IMR-90 (cell line): ENCODE measurements around the gene PLXNA3. TPM values are rescaled to one million over a fixed set of nuclear protein-coding genes. Genes with fewer than 3 reads are reported as not detected.

Experiments used
- ATAC-seq: fragments of 200-7000 bp; cut with Tn5 transposase; 2 replicates; pipeline ENCODE4 v1.9.1; 2020; ENCODE audit warnings: low read depth, mild to moderate bottlenecking, moderate library complexity
- BruUV-seq: library from RNA; stranded (reverse); fragments of 400-500 nt; replicated peaks from 2 replicates; lab custom pipeline; 2021; lab: Mats Ljungman, UMichigan
- CTCF ChIA-PET: fragments of 300-600 bp; formaldehyde crosslinking; extraction: SDS; loops from one replicate; lab custom pipeline; 2021; ENCODE audit warnings: antibody characterized with exemption; lab: Yijun Ruan, JAX
- POLR2A ChIA-PET: fragments of 300-600 bp; sonication (Branson Sonifier 250); formaldehyde crosslinking; loops from one replicate; lab custom pipeline; 2022; ENCODE audit warnings: antibody characterized with exemption; ENCODE audit not compliant: unreplicated experiment; lab: Charles Lee
- DNase-seq: peaks from one replicate; pipeline ENCODE4 v3.0.0; 2013
- H2AFZ ChIP-seq: replicated peaks from 2 replicates; pipeline ENCODE3; 2013; ENCODE audit warnings: low read length, mild to moderate bottlenecking; ENCODE audit not compliant: poor library complexity
- H2AK5ac ChIP-seq: 2 replicates; pipeline ENCODE4 v1.6.1; 2013; ENCODE audit warnings: low read depth, low read length, inconsistent platforms
- H2AK9ac ChIP-seq: replicated peaks from 2 replicates; pipeline ENCODE3; 2013; ENCODE audit warnings: mild to moderate bottlenecking, low read depth, low read length, moderate library complexity; ENCODE audit not compliant: poor library complexity
- H2BK120ac ChIP-seq: 2 replicates; pipeline ENCODE4 v1.6.1; 2013; ENCODE audit warnings: low read depth, low read length, inconsistent platforms
- H2BK15ac ChIP-seq: 3 replicates; pipeline ENCODE4 v1.6.1; 2013; ENCODE audit warnings: low read depth, low read length, inconsistent platforms
- H2BK20ac ChIP-seq: 2 replicates; pipeline ENCODE4 v1.6.1; 2013; ENCODE audit warnings: low read depth, mild to moderate bottlenecking, inconsistent platforms, low read length, moderate library complexity
- H2BK5ac ChIP-seq: 2 replicates; pipeline ENCODE4 v1.6.1; 2013; ENCODE audit warnings: mild to moderate bottlenecking, low read depth, low read length, inconsistent platforms; ENCODE audit not compliant: poor library complexity, severe bottlenecking
- H3K14ac ChIP-seq: replicated peaks from 2 replicates; pipeline ENCODE4 v1.6.1; 2013; ENCODE audit warnings: low read depth, low read length, inconsistent platforms
- H3K18ac ChIP-seq: 2 replicates; pipeline ENCODE4 v1.6.1; 2013; ENCODE audit warnings: low read depth, low read length, control low read depth
- H3K23ac ChIP-seq: 2 replicates; pipeline ENCODE4 v1.6.1; 2013; ENCODE audit warnings: low read depth, low read length, inconsistent platforms
- H3K27ac ChIP-seq: 2 replicates; pipeline ENCODE4 v1.5.1; 2013; ENCODE audit warnings: mild to moderate bottlenecking, control low read depth, low read length; ENCODE audit not compliant: insufficient read depth
- H3K27me3 ChIP-seq: 2 replicates; pipeline ENCODE4 v1.6.1; 2013; ENCODE audit warnings: low read length; ENCODE audit not compliant: control insufficient read depth, insufficient read depth
- H3K36me3 ChIP-seq: 2 replicates; pipeline ENCODE4 v1.6.1; 2013; ENCODE audit warnings: low read length, mixed read lengths; ENCODE audit not compliant: control insufficient read depth, insufficient read depth
- H3K4ac ChIP-seq: 2 replicates; pipeline ENCODE4 v1.6.1; 2013; ENCODE audit warnings: low read depth, low read length, inconsistent platforms
- H3K4me1 ChIP-seq: 2 replicates; pipeline ENCODE4 v1.6.1; 2013; ENCODE audit warnings: low read length, mixed read lengths; ENCODE audit not compliant: control insufficient read depth, insufficient read depth
- H3K4me2 ChIP-seq: 2 replicates; pipeline ENCODE4 v1.6.1; 2013; ENCODE audit warnings: low read depth, mild to moderate bottlenecking, control low read depth, low read length, moderate library complexity
- H3K4me3 ChIP-seq: 2 replicates; pipeline ENCODE4 v1.5.1; 2013; ENCODE audit warnings: low read depth, mild to moderate bottlenecking, control low read depth, low read length, moderate library complexity; ENCODE audit not compliant: insufficient read depth
- H3K56ac ChIP-seq: 2 replicates; pipeline ENCODE4 v1.6.1; 2013; ENCODE audit warnings: low read length, inconsistent platforms; ENCODE audit not compliant: insufficient read depth; ENCODE audit errors: extremely low read depth
- H3K79me1 ChIP-seq, 2 experiments: 2 replicates each; pipeline ENCODE4 v1.6.1; 2013; ENCODE audit warnings: low read length in 2 of 2, inconsistent platforms in 1 of 2, low read depth in 1 of 2
- H3K9ac ChIP-seq: 2 replicates; pipeline ENCODE4 v1.6.1; 2013; ENCODE audit warnings: low read depth, low read length, control low read depth
- H3K9me1 ChIP-seq: 2 replicates; pipeline ENCODE4 v1.6.1; 2013; ENCODE audit warnings: low read length, inconsistent platforms; ENCODE audit not compliant: insufficient read depth
- H3K9me3 ChIP-seq: 2 replicates; pipeline ENCODE4 v1.6.1; 2013; ENCODE audit warnings: low read length; ENCODE audit not compliant: control insufficient read depth, insufficient read depth
- H4K20me1 ChIP-seq: 2 replicates; pipeline ENCODE4 v1.6.1; 2013; ENCODE audit warnings: low read length, inconsistent platforms; ENCODE audit not compliant: insufficient read depth
- H4K5ac ChIP-seq: 2 replicates; pipeline ENCODE4 v1.6.1; 2013; ENCODE audit warnings: mild to moderate bottlenecking, low read depth, low read length, control low read depth
- H4K8ac ChIP-seq, 2 experiments: 2 replicates each; pipeline ENCODE4 v1.6.1; 2013; ENCODE audit warnings: low read depth in 2 of 2, low read length in 2 of 2, control low read depth in 1 of 2, inconsistent platforms in 1 of 2
- H4K91ac ChIP-seq: 2 replicates; pipeline ENCODE4 v1.6.1; 2013; ENCODE audit warnings: low read depth, low read length, inconsistent platforms; ENCODE audit not compliant: insufficient read depth
- CEBPB ChIP-seq: IDR thresholded peaks from 2 replicates; pipeline ENCODE4 v1.6.1; 2012; ENCODE audit warnings: low read depth, low read length, improper control_type of control experiment
- CHD1 ChIP-seq: IDR thresholded peaks from 2 replicates; pipeline ENCODE4 v1.6.1; 2012; ENCODE audit warnings: low read depth, low read length, improper control_type of control experiment
- ELK1 ChIP-seq: fragments of 150-350 bp; IDR thresholded peaks from 2 replicates; pipeline ENCODE4 v1.6.1; 2016; ENCODE audit warnings: low read depth, mild to moderate bottlenecking, low read length, moderate library complexity, borderline replicate concordance
- FOS ChIP-seq: fragments of 150-350 bp; IDR thresholded peaks from 2 replicates; pipeline ENCODE4 v1.6.1; 2016; ENCODE audit warnings: low read depth, low read length
- MAZ ChIP-seq: IDR thresholded peaks from 2 replicates; pipeline ENCODE4 v1.6.1; 2012; ENCODE audit warnings: low read depth, mild to moderate bottlenecking, low read length, improper control_type of control experiment, moderate library complexity, borderline replicate concordance
- MXI1 ChIP-seq: IDR thresholded peaks from 2 replicates; pipeline ENCODE4 v1.6.1; 2012; ENCODE audit warnings: low read depth, mild to moderate bottlenecking, low read length, moderate library complexity, borderline replicate concordance
- POLR2A ChIP-seq: IDR thresholded peaks from 2 replicates; pipeline ENCODE4 v1.6.1; 2012; ENCODE audit warnings: mild to moderate bottlenecking, low read depth, low read length
- RAD21 ChIP-seq: IDR thresholded peaks from 2 replicates; pipeline ENCODE4 v1.6.1; 2012; ENCODE audit warnings: low read length, improper control_type of control experiment
- RCOR1 ChIP-seq: IDR thresholded peaks from 2 replicates; pipeline ENCODE4 v1.6.1; 2012; ENCODE audit warnings: mild to moderate bottlenecking, low read length, improper control_type of control experiment; ENCODE audit not compliant: insufficient replicate concordance
- SMC3 ChIP-seq: fragments of 150-350 bp; IDR thresholded peaks from 2 replicates; pipeline ENCODE4 v1.6.1; 2016; ENCODE audit warnings: low read depth, mild to moderate bottlenecking, antibody characterized with exemption, low read length, moderate library complexity
- WGBS, 2 experiments: methylation state at CpG; one replicate each; pipeline versions ENCODE4 v1.1.5 to v1.1.7; 2013; ENCODE audit warnings: missing lambda C conversion rate in 2 of 2; ENCODE audit not compliant: insufficient read length in 1 of 2; ENCODE audit errors: extremely low coverage in 2 of 2; 5-methylcytosine and 5-hydroxymethylcytosine counted together
- dilution Hi-C: fragments of 300-500 bp; cut with HindIII; formaldehyde crosslinking; loops from one replicate; pipeline ENCODE4 v1.14.3; 2018; ENCODE audit warnings: low sequenced_read_pairs; ENCODE audit not compliant: unreplicated experiment
- in situ Hi-C: fragments of 300-500 bp; cut with MboI; formaldehyde crosslinking; loops from 3 replicates; pipeline ENCODE4 v1.14.3; 2019; ENCODE audit warnings: low sequenced_read_pairs, inconsistent platforms, mixed read lengths
- intact Hi-C: fragments of 100-400 bp; cut with micrococcal nuclease; formaldehyde crosslinking; loops from 2 replicates; pipeline ENCODE4 v1.10.0; 2022
- polyA plus RNA-seq, 3 experiments: library from polyadenylated mRNA; depleted of rRNA; stranded (reverse); fragments of >200 nt; gene quantifications; 2 replicates each; pipeline ENCODE4 v1.2.3, GENCODE V29; 2012; ENCODE audit warnings: low replicate concordance in 1 of 3
- total RNA-seq: library from RNA; depleted of rRNA; stranded (reverse); fragments of >200 nt; gene quantifications from 2 replicates; pipeline ENCODE4 v1.2.3, GENCODE V29; 2012

PLXNA3 gene
- total and polyA plus RNA-seq, 2 of the 4 experiments (the other 2 are of a cell fraction), result 4.3 to 111 TPM

- DNase-seq (no peak), ATAC-seq (no peak)
- H3K9me3 ChIP-seq, result no peaks in the 10 kb centered on the region
- no peaks in the 10 kb centered on the region for H3K27me3 ChIP-seq
- H3K9ac ChIP-seq, result no peak overlapping the region
- intact Hi-C loops (no loop called here), in situ Hi-C loops (no loop called here), dilution Hi-C loops (no loop called here)
- no peak overlapping the region for H3K27ac ChIP-seq
- H4K91ac ChIP-seq, result no peak overlapping the region
- H2AK5ac ChIP-seq, result no peak overlapping the region
- no peak overlapping the region for H3K56ac ChIP-seq
- no peak overlapping the region for H3K18ac ChIP-seq
- 100% methylated on average over 1 of the region's 7 CpGs; no CpG with 5 or more reads in 1 of the 2 experiments for WGBS, 2 experiments
- no peak overlapping the region for H3K23ac ChIP-seq
- ChIA-PET CTCF (no interaction called here), POLR2A (no interaction called here)
- H3K4me1 ChIP-seq, result peaks cover 2% of the 10 kb centered on the region; the same call in 1 of the 2 replicates
- peaks cover 7% of the 10 kb centered on the region for H4K20me1 ChIP-seq
- no peak overlapping the region for H2AK9ac ChIP-seq
- BruUV-seq, result no TSS peak
- no peak overlapping the region for H2BK15ac ChIP-seq
- peaks cover 3% of the 10 kb centered on the region; the same call in 1 of the 2 replicates for H3K9me1 ChIP-seq
- H3K36me3 ChIP-seq, result peaks cover 31% of the 10 kb centered on the region
- H2BK5ac ChIP-seq, result no peak overlapping the region
- H2BK20ac ChIP-seq, result no peak overlapping the region
- H3K4me2 ChIP-seq, result no peak overlapping the region
- no peak overlapping the region for H2AFZ ChIP-seq
- no peak overlapping the region for H4K5ac ChIP-seq
- H2BK120ac ChIP-seq, result no peak overlapping the region
- no peak overlapping the region for H3K4me3 ChIP-seq
- no peak overlapping the region for H4K8ac ChIP-seq
- no peak overlapping the region for H3K14ac ChIP-seq
- H3K4ac ChIP-seq, result no peak overlapping the region
- no peak for TF ChIP-seq CEBPB
- TF ChIP-seq FOS, result no peak
- no peak for TF ChIP-seq MAZ
- no peak for TF ChIP-seq MXI1
- TF ChIP-seq RAD21, result no peak
- TF ChIP-seq RCOR1, result no peak
- no peak for TF ChIP-seq ELK1
- no peak for TF ChIP-seq SMC3
- no peak for TF ChIP-seq POLR2A
- no peak for TF ChIP-seq CHD1
- H3K79me1 ChIP-seq, result peaks cover 7 to 25% of the 10 kb centered on the region in 2 experiments
These were observed 27.2 kb upstream of the PLXNA3 start for GRCh38 chrX:154430916-154431315.
